ENCODE results near the gene CD86. TPM values are rescaled to one million over a fixed set of nuclear protein-coding genes. Genes with fewer than 3 reads are reported as not detected.
A peak's percentile ranks its signal among the peaks of the same experiment; 100 is the strongest.

CD86 gene
- polyA plus RNA-seq, 1 experiment, result not detected

- POLR2A ChIA-PET, result interaction anchor here (0.6 kb wide), 1 partner anchor 555 kb away, joined by 12 read pairs; no protein-coding TSS in a partner anchor
Observed at GRCh38 chr3:122101646-122102045, 46.5 kb downstream of the CD86 start.

GRCh38 chr3:122102191-122102935 lies 47.2 kb downstream of the CD86 start:
- ChIA-PET POLR2A (interaction anchor here (0.6 kb wide), 1 partner anchor 556 kb away, joined by 12 read pairs; no protein-coding TSS in a partner anchor), CTCF (interaction anchor here (1.0 to 2.7 kb wide), 9 partner anchors 9 to 254 kb away, joined by 3 to 14 read pairs (median 4); no protein-coding TSS in a partner anchor)
- H3K36me3 ChIP-seq (ENCODE audit: control insufficient read depth, insufficient read depth, low read length), result no peaks in the 10 kb centered on the region
- TF ChIP-seq CTCF (IDR thresholded peaks at IDR 0.05; ENCODE audit: insufficient read depth, low read depth, low read length), result no peak
- no peak for DNase-seq (ENCODE audit: low read depth)
- no peak overlapping the region for H3K4me3 ChIP-seq (ENCODE audit: low read depth, low read length)
- H3K27me3 ChIP-seq (ENCODE audit: control insufficient read depth, insufficient read depth, low read length), result no peaks in the 10 kb centered on the region; the same call in 1 of the 2 replicates

More at GRCh38 chr3:122101646-122102045, 46.5 kb downstream of the CD86 start:
- peak; percentile 48 for TF ChIP-seq CTCF (IDR thresholded peaks at IDR 0.05; ENCODE audit: insufficient read depth, low read depth, low read length)
- no peaks in the 10 kb centered on the region for H3K36me3 ChIP-seq (ENCODE audit: control insufficient read depth, insufficient read depth, low read length)
- no peak for DNase-seq (ENCODE audit: low read depth)
- H3K4me3 ChIP-seq (ENCODE audit: low read depth, low read length), result no peak overlapping the region
- CTCF ChIA-PET, result interaction anchor here (1.0 to 1.8 kb wide), 7 partner anchors 10 to 255 kb away, joined by 3 to 14 read pairs (median 4); no protein-coding TSS in a partner anchor
- no peaks in the 10 kb centered on the region; the same call in 1 of the 2 replicates for H3K27me3 ChIP-seq (ENCODE audit: control insufficient read depth, insufficient read depth, low read length)

GRCh38 chr3:122103821-122104514 lies 48.8 kb downstream of the CD86 start:
- POLR2A ChIA-PET, result no interaction called here
- DNase-seq (ENCODE audit: low read depth), result no peak
- CTCF ChIA-PET, result interaction anchor here (0.6 to 2.7 kb wide), 3 partner anchors 13 to 49 kb away, joined by 3 to 6 read pairs (median 3); partner anchors contain the start of gene CD86

DNA sequence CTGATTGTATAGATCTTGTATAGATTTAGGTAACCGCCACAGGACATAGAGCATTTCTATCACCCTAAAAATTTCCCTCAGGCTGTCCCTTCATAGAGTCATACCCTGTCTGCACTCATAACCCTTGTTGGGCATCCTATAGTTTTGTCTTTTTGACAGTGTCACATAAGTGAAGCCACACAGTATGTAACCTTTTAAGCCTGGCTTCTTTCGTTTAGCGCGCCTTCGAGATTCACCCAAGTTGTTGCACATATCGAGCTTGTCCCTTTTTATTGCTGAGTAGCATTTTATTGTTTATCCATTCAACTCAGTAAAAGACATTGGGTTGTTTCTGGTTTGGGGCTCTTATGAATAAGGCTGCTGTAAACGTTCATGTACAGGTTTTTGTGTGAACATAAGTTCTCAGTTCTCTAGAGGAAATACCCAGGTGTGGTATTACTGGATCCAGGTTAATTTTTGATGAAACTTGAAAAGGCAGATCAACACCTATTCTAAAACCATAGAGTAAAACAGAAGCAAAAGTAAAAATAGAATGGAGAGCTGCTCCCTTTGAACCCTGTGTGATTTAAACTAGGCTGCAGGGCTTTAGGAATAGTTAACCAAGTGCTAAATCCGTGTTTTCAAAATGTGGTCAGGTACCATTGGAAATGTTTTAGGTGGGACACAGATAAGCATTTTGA lies 49.5 kb downstream of the CD86 start:
- Histone ChIP-seq H3K36me3 (ENCODE audit: control insufficient read depth, insufficient read depth, low read length) (no peaks in the 10 kb centered on the region), H3K27me3 (ENCODE audit: control insufficient read depth, insufficient read depth, low read length) (no peaks in the 10 kb centered on the region; the same call in 1 of the 2 replicates), H3K4me3 (ENCODE audit: low read depth, low read length) (no peak overlapping the region)
- POLR2A ChIA-PET, result no interaction called here
- TF ChIP-seq CTCF (IDR thresholded peaks at IDR 0.05; ENCODE audit: insufficient read depth, low read depth, low read length), result no peak
- CTCF ChIA-PET, result interaction anchor here (0.6 to 2.7 kb wide), 3 partner anchors 12 to 50 kb away, joined by 3 to 6 read pairs (median 3); partner anchors contain the start of gene CD86
- DNase-seq (ENCODE audit: low read depth), result no peak

More at GRCh38 chr3:122103821-122104514, 48.8 kb downstream of the CD86 start:
- no peak for TF ChIP-seq CTCF (IDR thresholded peaks at IDR 0.05; ENCODE audit: insufficient read depth, low read depth, low read length)
- no peaks in the 10 kb centered on the region; the same call in 1 of the 2 replicates for H3K27me3 ChIP-seq (ENCODE audit: control insufficient read depth, insufficient read depth, low read length)
- H3K4me3 ChIP-seq (ENCODE audit: low read depth, low read length), result no peak overlapping the region
- no peaks in the 10 kb centered on the region for H3K36me3 ChIP-seq (ENCODE audit: control insufficient read depth, insufficient read depth, low read length)
